GM18858 (cell line): ENCODE data around the gene TAOK1.
"Not testable (repeated sequence)": the region's sequence is repeated elsewhere in the genome, so short reads cannot be mapped to it uniquely, and the experiment has no call there.

ENCODE experiments used
- ATAC-seq: cut with Tn5 transposase; IDR thresholded peaks from one replicate; pipeline ENCODE4 v1.9.1; 2021; ENCODE audit not compliant: unreplicated experiment

The TAOK1 gene

GRCh38 chr17:29533976-29534375 lies 143.8 kb downstream of the TAOK1 start:
- no peak for ATAC-seq

DNA sequence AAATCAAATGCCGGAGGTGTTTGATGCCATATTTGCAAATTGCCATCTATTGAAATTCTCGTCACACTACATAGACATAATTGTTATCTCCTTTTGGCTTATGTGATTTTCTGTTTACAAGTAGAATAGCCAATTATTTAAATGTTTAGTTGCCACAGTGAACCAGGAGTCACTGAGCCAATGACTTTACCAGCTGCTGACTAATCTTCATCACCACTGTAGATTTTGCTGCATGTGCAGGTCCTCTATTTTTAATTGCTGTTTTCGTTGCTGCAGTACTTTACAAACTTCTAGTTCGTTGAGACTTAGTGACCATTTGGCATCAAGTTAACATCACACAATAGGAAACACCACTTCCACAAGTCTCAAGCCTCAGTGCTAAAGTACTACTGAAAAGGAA lies 153.9 kb downstream of the TAOK1 start:
- no peak for ATAC-seq

DNA sequence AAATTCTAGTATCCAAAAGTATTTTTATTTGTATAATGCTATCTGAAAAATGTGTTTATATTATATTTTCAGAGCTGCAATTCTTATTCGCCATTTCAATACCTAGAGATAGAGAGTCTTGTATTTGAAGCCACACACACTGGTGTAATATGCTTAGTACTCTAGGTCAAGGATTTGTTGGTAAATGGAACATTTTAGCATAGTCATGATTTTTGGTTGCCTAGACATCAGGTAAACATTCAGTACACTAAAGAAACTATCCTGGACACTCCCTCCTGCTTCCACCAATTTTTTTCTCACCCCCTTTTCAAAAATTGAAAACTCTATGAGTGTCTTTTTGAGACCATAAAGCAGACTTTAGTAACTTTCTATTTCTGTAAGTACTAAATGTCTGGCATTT lies 155.9 kb downstream of the TAOK1 start:
- no peak for ATAC-seq

- no peak for ATAC-seq
These were observed 156.7 kb downstream of the TAOK1 start for GRCh38 chr17:29546830-29547229.

GRCh38 chr17:29549177-29549923 lies 159.2 kb downstream of the TAOK1 start:
- ATAC-seq: no peak

DNA sequence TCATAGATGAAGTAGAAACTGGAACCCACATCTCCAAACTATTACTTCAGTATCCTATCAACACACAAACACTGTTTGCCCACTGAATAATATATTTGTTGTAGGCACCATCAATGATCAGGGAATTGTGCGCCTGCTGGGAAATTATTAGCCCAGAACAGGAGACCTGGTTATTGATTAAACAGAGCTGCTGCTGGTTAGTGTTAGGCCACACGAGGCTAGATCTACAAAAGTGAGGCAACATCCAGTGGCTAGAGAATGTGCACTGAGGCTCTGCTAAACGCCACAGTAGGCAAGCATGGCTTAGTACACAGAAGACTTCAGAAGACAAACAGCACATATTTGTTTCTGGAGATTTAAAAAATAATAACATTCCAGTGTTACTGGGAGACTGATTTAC lies 165.7 kb downstream of the TAOK1 start:
- no peak for ATAC-seq

DNA sequence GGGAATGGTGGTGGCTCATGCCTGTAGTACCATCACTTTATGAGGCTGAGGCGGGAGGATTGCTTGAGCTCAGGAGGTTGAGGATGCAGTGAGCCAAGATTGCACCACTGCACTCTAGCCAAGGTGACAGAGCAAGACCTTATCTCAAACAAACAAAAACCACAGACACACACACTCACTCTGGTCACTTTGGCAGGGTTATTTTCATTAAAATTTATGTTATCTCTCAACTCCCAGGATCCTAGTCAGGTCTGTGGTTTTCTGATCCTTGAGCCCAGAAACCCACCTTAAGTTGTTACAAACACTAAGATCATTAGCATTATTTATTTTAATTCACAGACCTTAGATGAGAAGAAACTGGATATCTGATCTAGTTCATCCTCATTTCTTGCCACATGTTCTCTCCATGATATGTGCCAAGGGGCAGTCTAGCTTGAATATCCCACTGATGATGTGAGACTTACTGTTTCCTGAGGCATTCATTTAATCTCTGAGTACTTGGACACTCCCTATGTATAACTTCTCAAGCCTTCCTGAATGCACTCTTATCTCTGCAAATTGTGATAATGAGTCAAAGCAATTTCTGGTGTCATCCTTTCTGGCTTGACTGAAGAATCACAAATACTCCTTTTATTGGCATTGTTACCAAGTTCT lies 167.0 kb downstream of the TAOK1 start:
- no peak for ATAC-seq

GRCh38 chr17:29557739-29558116 lies 167.6 kb downstream of the TAOK1 start:
- no peak for ATAC-seq

- not testable (repeated sequence) for ATAC-seq
These were observed 168.0 kb downstream of the TAOK1 start for GRCh38 chr17:29558139-29558538.

DNA sequence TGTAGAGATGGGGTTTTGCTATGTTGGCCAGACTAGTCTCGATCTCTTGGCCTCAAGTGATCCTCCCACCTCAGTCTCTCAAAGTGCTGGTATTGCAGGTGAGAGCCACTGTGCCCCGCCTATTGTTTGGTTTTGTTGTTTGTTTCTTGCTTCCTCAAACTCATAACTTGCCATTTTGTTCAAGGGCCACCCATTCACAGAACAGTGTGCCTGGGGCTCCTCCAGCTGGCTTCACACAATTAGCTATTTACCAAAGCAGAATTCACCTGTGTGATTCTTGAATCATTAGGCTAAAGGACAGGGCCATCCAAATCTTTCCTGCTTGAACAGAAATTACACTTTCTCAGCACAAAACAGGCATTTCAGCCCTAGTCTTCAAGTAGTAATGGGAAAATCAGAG lies 169.5 kb downstream of the TAOK1 start:
- no peak for ATAC-seq

DNA sequence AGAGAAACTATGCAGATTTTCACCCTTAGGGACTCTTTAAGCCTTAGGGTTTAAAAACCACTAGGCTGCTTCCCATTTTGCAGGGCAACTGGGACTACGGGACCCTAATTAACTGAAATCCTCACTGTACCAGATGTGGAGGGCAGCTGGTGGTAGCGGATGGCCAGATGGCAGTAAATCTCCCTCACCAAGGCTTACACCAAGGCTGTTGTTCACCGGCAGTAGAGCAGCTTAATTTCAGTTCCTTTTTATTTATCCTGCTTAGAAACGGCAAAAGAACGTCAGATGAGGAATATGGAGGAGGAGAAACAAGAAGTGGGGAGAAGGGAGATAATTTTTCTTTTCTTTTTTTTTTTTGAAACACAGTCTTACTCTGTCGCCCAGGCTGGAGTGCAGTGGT lies 170.2 kb downstream of the TAOK1 start:
- ATAC-seq: no peak

DNA sequence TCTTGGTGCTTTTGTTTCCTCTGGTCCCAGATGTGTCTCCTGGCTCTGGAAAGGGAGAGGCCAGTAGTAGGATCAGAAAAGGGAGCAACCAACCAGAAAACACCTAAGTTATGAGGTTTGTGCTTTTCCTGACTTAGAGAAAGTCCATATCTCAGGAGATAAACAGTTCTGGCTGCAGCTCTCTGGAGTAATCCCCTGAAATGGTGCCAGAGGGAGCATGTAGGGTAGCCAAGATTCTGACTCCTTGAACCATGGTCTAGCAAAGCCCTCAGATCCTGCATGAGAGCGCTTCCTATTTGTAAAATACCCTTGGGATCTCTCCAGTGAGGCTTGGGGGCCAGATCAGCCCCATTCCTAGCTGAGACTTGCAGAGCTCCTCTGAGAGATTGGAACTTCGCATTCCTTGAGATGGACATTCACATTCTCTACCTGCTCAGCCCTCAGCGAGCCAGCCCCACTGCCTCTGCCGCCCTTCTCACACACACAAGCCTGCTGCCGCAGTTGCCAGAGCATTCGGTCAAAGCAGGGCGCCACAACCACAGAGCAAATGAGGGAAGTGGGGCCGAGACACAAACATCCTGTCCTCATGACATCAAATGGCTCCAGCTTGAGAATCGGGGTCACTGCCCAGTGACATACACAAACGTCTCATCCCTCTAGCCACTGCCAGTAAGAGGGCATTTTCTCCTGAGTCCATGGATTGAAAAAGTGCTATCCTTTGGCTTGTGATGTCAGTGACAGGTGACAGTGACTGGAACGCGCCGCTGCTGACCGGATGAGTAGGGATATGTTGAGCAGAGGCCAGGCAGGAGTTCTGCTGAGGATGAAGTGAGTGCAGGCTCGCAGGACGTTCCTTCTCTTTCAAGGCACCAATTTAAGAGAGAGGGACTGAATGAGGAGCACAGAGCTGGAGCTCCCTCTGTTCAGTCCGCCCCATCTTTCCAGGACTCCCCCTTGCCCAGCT lies 171.7 kb downstream of the TAOK1 start:
- no peak for ATAC-seq

- ATAC-seq: no peak
These were observed 172.5 kb downstream of the TAOK1 start for GRCh38 chr17:29562615-29563014.

GRCh38 chr17:29563816-29564215 lies 173.7 kb downstream of the TAOK1 start:
- ATAC-seq: no peak

GRCh38 chr17:29565643-29566472 lies 175.7 kb downstream of the TAOK1 start:
- no peak for ATAC-seq

GRCh38 chr17:29566473-29567303 lies 176.5 kb downstream of the TAOK1 start, which contains the start of gene ABHD15:
Gene ABHD15, minus strand, starts transcription at chr17:29567037. Its CDS starts 71 bp downstream, at chr17:29566966.
- no peak for ATAC-seq

GRCh38 chr17:29567304-29567553 lies 177.1 kb downstream of the TAOK1 start:
- no peak for ATAC-seq

DNA sequence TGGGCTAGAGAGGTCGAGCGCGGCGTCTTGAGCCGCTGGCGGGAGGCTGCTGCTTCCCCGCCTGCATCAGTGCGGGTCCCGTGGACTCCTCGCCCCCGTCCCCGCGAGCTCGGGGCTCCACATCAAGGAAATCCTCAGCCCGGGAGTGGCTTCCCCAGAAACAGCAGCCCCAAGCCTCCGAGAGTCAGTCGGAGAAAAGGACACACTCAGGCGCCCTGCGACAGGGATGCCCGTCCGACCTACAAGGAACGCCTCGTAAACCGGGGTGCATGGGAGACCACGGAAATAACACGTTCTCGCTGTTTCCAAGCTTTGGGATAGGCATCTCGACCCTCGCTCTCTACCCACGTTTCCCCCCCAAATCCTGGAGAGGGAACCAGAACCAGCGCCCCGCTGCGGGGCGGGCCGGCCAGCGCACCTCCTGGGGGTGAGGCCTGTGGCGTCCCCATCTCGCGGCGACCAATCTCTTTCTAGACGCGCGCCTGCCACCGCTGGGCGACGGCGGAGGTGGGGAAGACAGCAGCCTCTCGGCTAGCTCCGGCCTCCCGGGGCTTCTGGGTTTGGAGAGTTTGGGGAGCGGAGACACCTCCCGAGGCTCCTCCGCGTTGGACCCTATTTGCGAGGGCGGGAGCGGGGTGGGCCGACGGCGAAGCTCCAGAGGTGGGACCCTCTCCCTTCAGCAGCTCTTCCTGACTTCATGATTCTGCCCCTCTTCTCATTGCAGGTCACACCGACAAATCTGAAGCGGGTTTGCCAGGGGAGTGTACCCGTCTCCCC lies 177.6 kb downstream of the TAOK1 start:
- ATAC-seq: no peak
